Naive B cell (primary cell): Measurements from ENCODE around the gene CCR1. TPM values are rescaled to one million over a fixed set of nuclear protein-coding genes. Genes with fewer than 3 reads are reported as not detected.
A peak's percentile ranks its signal among the peaks of the same experiment; 100 is the strongest.

ENCODE experiments used
- ATAC-seq, 2 donors: fragments of 150-1000 bp; cut with Tn5 transposase; 2 replicates each; pipeline ENCODE4 v1.10.0; 2021; ENCODE audit warnings: low read depth in 2 of 2, mild to moderate bottlenecking in 2 of 2, moderate library complexity in 2 of 2
- DNase-seq: peaks from one replicate; pipeline ENCODE4 v3.0.0; 2022
- H3K27ac Mint-ChIP-seq, 6 donors: one replicate each; pipeline ENCODE4 v1.8.0; 2020 to 2022; ENCODE audit warnings: mild to moderate bottlenecking in 6 of 6, mixed read lengths in 6 of 6, moderate library complexity in 5 of 6, inconsistent platforms in 2 of 6
- H3K27me3 Mint-ChIP-seq, 3 donors: one replicate each; pipeline ENCODE4 v1.8.0; 2021 to 2022; ENCODE audit warnings: mixed read lengths in 3 of 3, mild to moderate bottlenecking in 1 of 3
- H3K36me3 Mint-ChIP-seq, 2 donors: one replicate each; pipeline ENCODE4 v1.8.0; 2020 to 2022; ENCODE audit warnings: mixed read lengths in 2 of 2, inconsistent platforms in 1 of 2, mild to moderate bottlenecking in 1 of 2
- H3K4me1 Mint-ChIP-seq, 3 donors: one replicate each; pipeline ENCODE4 v1.8.0; 2020 to 2022; ENCODE audit warnings: mixed read lengths in 3 of 3, inconsistent platforms in 1 of 3, mild to moderate bottlenecking in 1 of 3, moderate library complexity in 1 of 3
- H3K4me3 Mint-ChIP-seq, 8 donors: one replicate each; pipeline ENCODE4 v1.8.0; 2020 to 2022; ENCODE audit warnings: mild to moderate bottlenecking in 8 of 8, mixed read lengths in 8 of 8, moderate library complexity in 8 of 8, inconsistent platforms in 2 of 8
- H3K9me3 Mint-ChIP-seq, 7 donors: one replicate each; pipeline ENCODE4 v1.8.0; 2020 to 2022; ENCODE audit warnings: mixed read lengths in 7 of 7, mild to moderate bottlenecking in 5 of 7, inconsistent platforms in 2 of 7, moderate library complexity in 1 of 7
- polyA plus RNA-seq, 6 donors: library from polyadenylated mRNA; unstranded; fragments of 300-500 nt; fragmentation: Illumina TruSeq; gene quantifications; one replicate each; pipeline ENCODE4 v1.2.3, GENCODE V29; 2021; ENCODE audit warnings: low read depth in 6 of 6

The CCR1 gene
- under 1 TPM; 0.09 to 0.93 (median 0.35) TPM for polyA plus RNA-seq

DNA sequence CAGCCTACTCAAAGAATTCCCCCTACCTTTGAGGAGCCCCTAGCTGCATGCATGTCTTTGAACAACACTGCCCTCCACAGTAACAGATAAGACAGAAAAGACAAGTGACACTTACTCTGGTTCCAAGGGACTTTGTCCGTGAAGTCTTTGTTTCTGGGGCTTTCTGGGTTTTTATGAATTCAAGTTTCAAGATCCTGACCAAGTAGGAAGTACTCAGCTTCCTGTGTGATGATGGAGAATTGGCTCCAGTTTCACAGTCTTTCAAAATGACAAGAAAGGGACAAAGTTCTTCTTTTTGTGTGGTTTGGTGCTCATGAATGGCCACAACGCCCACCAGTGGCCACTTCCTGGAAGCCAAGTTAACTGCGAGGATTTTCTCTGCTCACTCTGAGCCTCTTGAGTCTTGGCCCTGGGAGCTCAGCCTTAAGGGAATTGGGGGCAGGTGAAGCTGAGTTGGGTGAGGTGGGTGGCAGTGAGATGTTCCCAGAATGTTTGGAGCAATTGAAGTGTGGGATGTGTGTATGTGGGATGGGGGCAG lies at the start of gene CCR1:
CCR1 (minus strand) TSS at position 147 of the 538 bp plus-strand sequence. CDS start 4,000 bp downstream, outside the sequence.
- DNase-seq (peak; percentile 45), ATAC-seq (peak; percentile 76 to 77)
- Mint-ChIP-seq H3K27me3 (no peaks in the 10 kb centered on the region), H3K36me3 (no peaks in the 10 kb centered on the region), H3K27ac (peak within 1 kb of the TSS in 5 of 6 donors; percentile 29 to 75 (median 74)), H3K4me1 (peaks cover 11 to 29% (median 14%) of the 10 kb centered on the region in 3 donors), H3K4me3 (peak within 1 kb of the TSS in 6 of 8 donors; percentile 41 to 82 (median 52)), H3K9me3 (no peaks in the 10 kb centered on the region)

- H3K4me1 Mint-ChIP-seq, result no peaks in the 10 kb centered on the region
- no peaks in the 10 kb centered on the region for H3K36me3 Mint-ChIP-seq
- no peaks in the 10 kb centered on the region for H3K9me3 Mint-ChIP-seq
- H3K27me3 Mint-ChIP-seq, result peaks cover 0 to 16% (median 13%) of the 10 kb centered on the region in 3 donors
- H3K4me3 Mint-ChIP-seq, result no peak overlapping the region
- ATAC-seq (no peak), DNase-seq (no peak)
- no peak overlapping the region for H3K27ac Mint-ChIP-seq
Measured at GRCh38 chr3:46252980-46253379, 44.9 kb upstream of the CCR1 start.

DNA sequence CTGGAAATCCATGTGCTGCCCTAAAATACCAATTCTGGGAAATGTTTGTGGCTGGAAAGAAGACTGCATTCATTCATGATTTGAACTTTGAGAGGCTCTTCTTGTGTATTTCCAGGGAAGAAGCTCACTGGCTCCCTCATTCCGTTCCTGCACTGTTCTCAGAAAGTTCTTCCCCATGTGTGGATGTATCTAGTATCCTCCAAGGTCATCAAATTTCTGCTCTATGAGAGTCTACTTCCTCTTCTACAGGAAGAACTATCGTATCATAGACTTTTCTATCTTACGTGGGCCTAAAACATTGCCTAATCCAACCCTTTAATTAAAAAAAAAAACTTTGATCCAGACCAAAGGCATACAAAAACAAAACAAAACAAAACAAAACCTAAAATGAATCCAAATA lies 37.0 kb upstream of the CCR1 start:
- DNase-seq (no peak), ATAC-seq (no peak)
- Mint-ChIP-seq H3K27ac (no peak overlapping the region), H3K4me3 (no peak overlapping the region), H3K27me3 (peaks cover 3 to 4% (median 4%) of the 10 kb centered on the region in 3 donors), H3K36me3 (no peaks in the 10 kb centered on the region), H3K9me3 (no peaks in the 10 kb centered on the region), H3K4me1 (peaks cover 7 to 12% (median 12%) of the 10 kb centered on the region in 3 donors)

GRCh38 chr3:46243560-46243959 lies 35.4 kb upstream of the CCR1 start:
- Mint-ChIP-seq H3K27ac (peak overlapping the region in 1 of 6 donors; percentile 13), H3K36me3 (no peaks in the 10 kb centered on the region), H3K27me3 (peaks cover 0 to 4% (median 0%) of the 10 kb centered on the region in 3 donors), H3K4me3 (no peak overlapping the region), H3K4me1 (peaks cover 7 to 12% (median 12%) of the 10 kb centered on the region in 3 donors), H3K9me3 (no peaks in the 10 kb centered on the region)
- ATAC-seq, result no peak
- DNase-seq, result no peak

GRCh38 chr3:46242120-46242519 lies 34.0 kb upstream of the CCR1 start, which contains the start of gene CCR3:
Gene CCR3 (plus strand): TSS chr3:46242460. CDS start chr3:46265159, 22,699 bp downstream.
- H3K27me3 Mint-ChIP-seq, result peaks cover 0 to 5% (median 0%) of the 10 kb centered on the region in 3 donors
- DNase-seq (peak; percentile 11), ATAC-seq (peak; percentile 88 to 90)
- peak within 1 kb of the TSS in 3 of 8 donors; percentile 6 to 57 (median 29) for H3K4me3 Mint-ChIP-seq
- peak within 1 kb of the TSS in 3 of 6 donors; percentile 24 to 78 (median 48) for H3K27ac Mint-ChIP-seq
- H3K9me3 Mint-ChIP-seq, result no peaks in the 10 kb centered on the region
- H3K4me1 Mint-ChIP-seq, result peaks cover 7 to 12% (median 12%) of the 10 kb centered on the region in 3 donors
- H3K36me3 Mint-ChIP-seq, result no peaks in the 10 kb centered on the region

GRCh38 chr3:46239952-46240351 lies 31.8 kb upstream of the CCR1 start:
- Mint-ChIP-seq H3K9me3 (no peaks in the 10 kb centered on the region), H3K27me3 (peaks cover 0 to 18% (median 0%) of the 10 kb centered on the region in 3 donors), H3K4me3 (peak overlapping the region in 1 of 8 donors; percentile 44), H3K27ac (peak overlapping the region in 1 of 6 donors; percentile 11), H3K36me3 (no peaks in the 10 kb centered on the region), H3K4me1 (peaks cover 12 to 15% (median 12%) of the 10 kb centered on the region in 3 donors)
- ATAC-seq (no peak), DNase-seq (no peak)

DNA sequence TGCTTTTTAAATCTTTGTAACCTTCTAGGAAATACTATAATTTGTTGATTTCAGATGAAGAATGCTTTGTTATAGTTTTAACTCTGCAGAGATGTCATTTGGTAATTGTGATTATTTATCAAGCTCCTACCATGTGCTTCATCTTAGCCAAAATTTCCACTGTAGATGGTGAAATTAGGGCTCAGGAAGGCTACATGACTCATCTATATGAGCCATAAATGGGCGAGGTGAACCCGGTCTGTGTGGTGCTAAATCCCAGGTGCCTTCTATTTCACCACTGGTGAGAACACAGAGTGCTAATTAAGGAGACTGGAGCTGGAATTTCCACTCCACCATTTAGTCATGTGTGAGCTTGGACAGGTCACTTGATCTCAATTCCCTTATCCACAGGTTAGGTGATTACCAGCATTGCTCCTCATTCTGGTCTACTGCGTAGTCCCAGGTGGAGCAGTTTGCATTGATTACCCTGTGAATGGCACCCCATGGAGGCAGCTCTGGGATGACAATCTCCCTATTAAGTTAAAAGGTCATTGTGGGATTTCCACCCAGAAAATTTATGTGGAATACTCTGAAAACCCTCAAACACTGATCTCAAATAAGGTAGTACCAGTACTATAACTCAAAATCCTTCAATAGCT lies 31.3 kb upstream of the CCR1 start:
- H3K9me3 Mint-ChIP-seq, result no peaks in the 10 kb centered on the region
- peaks cover 0 to 18% (median 0%) of the 10 kb centered on the region in 3 donors for H3K27me3 Mint-ChIP-seq
- H3K36me3 Mint-ChIP-seq, result no peaks in the 10 kb centered on the region
- H3K27ac Mint-ChIP-seq, result no peak overlapping the region
- ATAC-seq (no peak), DNase-seq (no peak)
- peaks cover 12 to 15% (median 12%) of the 10 kb centered on the region in 3 donors for H3K4me1 Mint-ChIP-seq
- H3K4me3 Mint-ChIP-seq, result no peak overlapping the region

- no peak for ATAC-seq
- peaks cover 12 to 15% (median 12%) of the 10 kb centered on the region in 3 donors for H3K4me1 Mint-ChIP-seq
- peaks cover 0 to 18% (median 0%) of the 10 kb centered on the region in 3 donors for H3K27me3 Mint-ChIP-seq
- no peaks in the 10 kb centered on the region for H3K9me3 Mint-ChIP-seq
- no peak overlapping the region for H3K4me3 Mint-ChIP-seq
- no peak overlapping the region for H3K27ac Mint-ChIP-seq
- no peaks in the 10 kb centered on the region for H3K36me3 Mint-ChIP-seq
- DNase-seq, result no peak
Measured at GRCh38 chr3:46238386-46238785, 30.3 kb upstream of the CCR1 start.

GRCh38 chr3:46236294-46237054 lies 28.4 kb upstream of the CCR1 start:
- Mint-ChIP-seq H3K27me3 (peaks cover 0 to 18% (median 0%) of the 10 kb centered on the region in 3 donors), H3K36me3 (no peaks in the 10 kb centered on the region), H3K4me3 (no peak overlapping the region), H3K4me1 (peaks cover 3 to 5% (median 5%) of the 10 kb centered on the region in 3 donors), H3K9me3 (no peaks in the 10 kb centered on the region), H3K27ac (peak overlapping the region in 1 of 6 donors; percentile 12)
- DNase-seq (no peak), ATAC-seq (no peak)

- Mint-ChIP-seq H3K4me1 (peaks cover 0 to 5% (median 3%) of the 10 kb centered on the region in 3 donors), H3K9me3 (no peaks in the 10 kb centered on the region), H3K27ac (no peak overlapping the region), H3K36me3 (no peaks in the 10 kb centered on the region), H3K4me3 (no peak overlapping the region), H3K27me3 (peaks cover 0 to 14% (median 0%) of the 10 kb centered on the region in 3 donors)
- ATAC-seq (no peak), DNase-seq (no peak)
Measured at GRCh38 chr3:46235425-46235824, 27.3 kb upstream of the CCR1 start.

GRCh38 chr3:46233194-46233593 lies 25.1 kb upstream of the CCR1 start:
- H3K4me1 Mint-ChIP-seq, result peaks cover 9 to 13% (median 10%) of the 10 kb centered on the region in 3 donors
- ATAC-seq (no peak), DNase-seq (no peak)
- H3K9me3 Mint-ChIP-seq, result no peaks in the 10 kb centered on the region
- no peak overlapping the region for H3K27ac Mint-ChIP-seq
- peak overlapping the region in 2 of 8 donors; percentile 46 to 75 for H3K4me3 Mint-ChIP-seq
- no peaks in the 10 kb centered on the region for H3K36me3 Mint-ChIP-seq
- peaks cover 0 to 14% (median 0%) of the 10 kb centered on the region in 3 donors for H3K27me3 Mint-ChIP-seq

GRCh38 chr3:46231323-46231722 lies 23.2 kb upstream of the CCR1 start:
- H3K27me3 Mint-ChIP-seq, result peaks cover 0 to 10% (median 0%) of the 10 kb centered on the region in 3 donors
- H3K4me1 Mint-ChIP-seq, result peaks cover 17 to 24% (median 21%) of the 10 kb centered on the region in 3 donors
- no peak overlapping the region for H3K27ac Mint-ChIP-seq
- H3K4me3 Mint-ChIP-seq, result no peak overlapping the region
- DNase-seq, result no peak
- no peak for ATAC-seq
- peaks cover 0 to 6% of the 10 kb centered on the region in 2 donors for H3K36me3 Mint-ChIP-seq
- H3K9me3 Mint-ChIP-seq, result peaks cover 0 to 5% (median 3%) of the 10 kb centered on the region in 7 donors
